T follicular helper cell (primary cell): ENCODE results near the gene PC.

Experiments used
- DNase-seq: peaks from one replicate; pipeline ENCODE4 v3.0.0-alpha.2; 2020; ENCODE audit warnings: low read depth

The PC gene

GRCh38 chr11:66882561-66883015, 75.6 kb downstream of the PC start:
- no peak for DNase-seq

GRCh38 chr11:66881927-66882452, 76.2 kb downstream of the PC start:
- no peak for DNase-seq

- DNase-seq, result no peak
These were observed 76.7 kb downstream of the PC start for GRCh38 chr11:66881451-66881835.

- DNase-seq, result no peak
These were observed 77.4 kb downstream of the PC start for GRCh38 chr11:66880496-66881450.

- no peak for DNase-seq
These were observed 78.2 kb downstream of the PC start for GRCh38 chr11:66879999-66880398.

- DNase-seq, result no peak
These were observed 78.6 kb downstream of the PC start for GRCh38 chr11:66879583-66879982.

- no peak for DNase-seq
These were observed 79.2 kb downstream of the PC start for GRCh38 chr11:66879000-66879399.

GRCh38 chr11:66878474-66878873, 79.7 kb downstream of the PC start:
- DNase-seq, result no peak

GRCh38 chr11:66877588-66878385, 80.4 kb downstream of the PC start:
- DNase-seq, result no peak

- DNase-seq, result no peak
These were observed 82.8 kb downstream of the PC start for GRCh38 chr11:66875378-66875777.

GRCh38 chr11:66874232-66874631, 84.0 kb downstream of the PC start:
- DNase-seq, result no peak

- no peak for DNase-seq
These were observed 86.7 kb downstream of the PC start for GRCh38 chr11:66871521-66871901.

GRCh38 chr11:66870616-66871520, 87.3 kb downstream of the PC start:
- DNase-seq, result no peak

GRCh38 chr11:66870131-66870530, 88.1 kb downstream of the PC start:
- no peak for DNase-seq

GRCh38 chr11:66869567-66869870, 88.7 kb downstream of the PC start:
- DNase-seq, result no peak

- DNase-seq, result peak; percentile 68
These were observed 89.2 kb downstream of the PC start for GRCh38 chr11:66868726-66869566.

- DNase-seq, result no peak
These were observed 90.0 kb downstream of the PC start for GRCh38 chr11:66868082-66868725.

GRCh38 chr11:66867425-66868040, 90.7 kb downstream of the PC start:
- DNase-seq, result no peak

GRCh38 chr11:66866511-66866986, 91.6 kb downstream of the PC start:
- no peak for DNase-seq

- no peak for DNase-seq
These were observed 92.2 kb downstream of the PC start for GRCh38 chr11:66866007-66866406.
